GM19240 (cell line): ENCODE measurements around the gene TBC1D22A.

Experiments used
- DNase-seq: peaks from one replicate; pipeline ENCODE4 v3.0.0; 2011; ENCODE audit warnings: low spot score; ENCODE audit not compliant: insufficient read length

TBC1D22A gene

GRCh38 chr22:46906326-46907045, 144.0 kb downstream of the TBC1D22A start:
- DNase-seq = no peak

- no peak for DNase-seq
These were observed 145.1 kb downstream of the TBC1D22A start for GRCh38 chr22:46907241-46908215.

- DNase-seq = no peak
These were observed 146.2 kb downstream of the TBC1D22A start for GRCh38 chr22:46908641-46909107.

GRCh38 chr22:46909237-46910030, 147.0 kb downstream of the TBC1D22A start:
- no peak for DNase-seq

- no peak for DNase-seq
These were observed 148.2 kb downstream of the TBC1D22A start for GRCh38 chr22:46910624-46911023.

- no peak for DNase-seq
These were observed 148.9 kb downstream of the TBC1D22A start for GRCh38 chr22:46911346-46911745.

- DNase-seq = no peak
These were observed 150.9 kb downstream of the TBC1D22A start for GRCh38 chr22:46913351-46913750.

- no peak for DNase-seq
These were observed 152.0 kb downstream of the TBC1D22A start for GRCh38 chr22:46914481-46914880.

- DNase-seq = no peak
These were observed 152.8 kb downstream of the TBC1D22A start for GRCh38 chr22:46914916-46915894.

GRCh38 chr22:46915950-46916730, 153.7 kb downstream of the TBC1D22A start:
- no peak for DNase-seq

GRCh38 chr22:46916886-46917770, 154.7 kb downstream of the TBC1D22A start:
- DNase-seq = no peak

- no peak for DNase-seq
These were observed 155.3 kb downstream of the TBC1D22A start for GRCh38 chr22:46917771-46918101.

GRCh38 chr22:46918197-46918596, 155.7 kb downstream of the TBC1D22A start:
- DNase-seq = no peak

GRCh38 chr22:46922037-46922436, 159.6 kb downstream of the TBC1D22A start:
- no peak for DNase-seq

- DNase-seq = no peak
These were observed 160.9 kb downstream of the TBC1D22A start for GRCh38 chr22:46923394-46923793.

GRCh38 chr22:46925818-46926217, 163.4 kb downstream of the TBC1D22A start:
- no peak for DNase-seq

- no peak for DNase-seq
These were observed 166.7 kb downstream of the TBC1D22A start for GRCh38 chr22:46929046-46929709.

- no peak for DNase-seq
These were observed 167.3 kb downstream of the TBC1D22A start for GRCh38 chr22:46929710-46930204.
